HepG2 (cell line): Measurements from ENCODE around the gene SP9. TPM values are rescaled to one million over a fixed set of nuclear protein-coding genes. Genes with fewer than 3 reads are reported as not detected.

Experiments used
- CENPT ChIP-seq: sonication (generic); formaldehyde crosslinking; IDR thresholded peaks from 2 replicates; pipeline ENCODE4 v1.8.0; 2022; ENCODE audit warnings: low read depth, mild to moderate bottlenecking, moderate library complexity, missing genetic modification reagents
- ELF1 ChIP-seq: sonication (generic); formaldehyde crosslinking; IDR thresholded peaks from 2 replicates; pipeline ENCODE4 v1.4.0; 2020; ENCODE audit warnings: missing genetic modification reagents
- GMEB1 ChIP-seq: sonication (generic); formaldehyde crosslinking; IDR thresholded peaks from 2 replicates; pipeline ENCODE4 v1.5.1; 2020; ENCODE audit warnings: missing genetic modification reagents, mild to moderate bottlenecking, borderline replicate concordance
- HMG20B ChIP-seq: conservative IDR thresholded peaks from 2 replicates; pipeline ENCODE4 v1.6.1; 2016; ENCODE audit warnings: missing genetic modification reagents, missing compliant biosample characterization
- MATR3 ChIP-seq: sonication (generic); formaldehyde crosslinking; IDR thresholded peaks from 2 replicates; pipeline ENCODE4 v1.4.0; 2020; ENCODE audit warnings: missing genetic modification reagents
- MED13 ChIP-seq: sonication (generic); formaldehyde crosslinking; IDR thresholded peaks from 2 replicates; pipeline ENCODE4 v1.5.0; 2020; ENCODE audit warnings: missing genetic modification reagents
- MEIS1 ChIP-seq: sonication (generic); formaldehyde crosslinking; IDR thresholded peaks from 2 replicates; pipeline ENCODE4 v1.9.0; 2021; ENCODE audit warnings: mild to moderate bottlenecking, missing genetic modification reagents, moderate library complexity, borderline replicate concordance
- NCOA5 ChIP-seq: sonication (generic); formaldehyde crosslinking; IDR thresholded peaks from 2 replicates; pipeline ENCODE4 v1.4.0; 2020; ENCODE audit warnings: missing genetic modification reagents
- NFKB2 ChIP-seq: sonication (generic); formaldehyde crosslinking; IDR thresholded peaks from 2 replicates; pipeline ENCODE4 v1.4.0; 2020; ENCODE audit warnings: missing genetic modification reagents, borderline replicate concordance
- NR2C2 ChIP-seq: sonication (generic); formaldehyde crosslinking; IDR thresholded peaks from 2 replicates; pipeline ENCODE4 v1.4.0; 2020; ENCODE audit warnings: missing genetic modification reagents, mild to moderate bottlenecking, moderate library complexity, borderline replicate concordance
- PITX1 ChIP-seq: sonication (generic); formaldehyde crosslinking; IDR thresholded peaks from 2 replicates; pipeline ENCODE4 v1.5.1; 2020; ENCODE audit warnings: mild to moderate bottlenecking, missing genetic modification reagents
- RFX3 ChIP-seq: IDR thresholded peaks from 2 replicates; pipeline ENCODE4 v1.6.1; 2016; ENCODE audit warnings: missing biosample characterization, missing genetic modification reagents
- RFX5 ChIP-seq: IDR thresholded peaks from 2 replicates; pipeline ENCODE4 v1.6.1; 2011; ENCODE audit warnings: low read depth, low read length, improper control_type of control experiment
- RXRB ChIP-seq: IDR thresholded peaks from 2 replicates; pipeline ENCODE4 v1.6.1; 2016; ENCODE audit warnings: borderline replicate concordance, missing genetic modification reagents, missing compliant biosample characterization
- SCMH1 ChIP-seq: sonication (generic); formaldehyde crosslinking; IDR thresholded peaks from 2 replicates; pipeline ENCODE4 v1.9.0; 2021; ENCODE audit warnings: missing genetic modification reagents, mild to moderate bottlenecking, borderline replicate concordance
- ZBTB33 ChIP-seq: sonication (generic); formaldehyde crosslinking; IDR thresholded peaks from 2 replicates; pipeline ENCODE4 v1.4.0; 2020; ENCODE audit warnings: missing genetic modification reagents
- ZKSCAN8 ChIP-seq: IDR thresholded peaks from 2 replicates; pipeline ENCODE4 v1.6.1; 2016; ENCODE audit warnings: borderline replicate concordance, missing genetic modification reagents, missing compliant biosample characterization
- ZNF264 ChIP-seq: sonication (generic); formaldehyde crosslinking; IDR thresholded peaks from 2 replicates; pipeline ENCODE4 v1.4.0; 2020; ENCODE audit warnings: missing genetic modification reagents
- ZNF543 ChIP-seq: sonication (generic); formaldehyde crosslinking; IDR thresholded peaks from 2 replicates; pipeline ENCODE4 v1.4.0; 2020; ENCODE audit warnings: mild to moderate bottlenecking, missing genetic modification reagents
- ZNF576 ChIP-seq: sonication (generic); formaldehyde crosslinking; IDR thresholded peaks from 2 replicates; pipeline ENCODE4 v1.4.0; 2020; ENCODE audit warnings: mild to moderate bottlenecking, missing genetic modification reagents
- ZNF672 ChIP-seq: sonication (generic); formaldehyde crosslinking; IDR thresholded peaks from 2 replicates; pipeline ENCODE4 v1.8.1; 2022; ENCODE audit warnings: missing genetic modification reagents
- ZNF766 ChIP-seq: sonication (generic); formaldehyde crosslinking; IDR thresholded peaks from 2 replicates; pipeline ENCODE4 v1.5.0; 2020; ENCODE audit warnings: missing genetic modification reagents, borderline replicate concordance
- ZNF816 ChIP-seq: sonication (generic); formaldehyde crosslinking; IDR thresholded peaks from 2 replicates; pipeline ENCODE4 v1.8.0; 2022; ENCODE audit warnings: missing genetic modification reagents, mild to moderate bottlenecking, borderline replicate concordance
- ZSCAN30 ChIP-seq: sonication (generic); formaldehyde crosslinking; IDR thresholded peaks from 2 replicates; pipeline ENCODE4 v1.5.0; 2020; ENCODE audit warnings: mild to moderate bottlenecking, missing genetic modification reagents
- polyA plus RNA-seq, 8 experiments: library from polyadenylated mRNA; depleted of rRNA in 3 of 8; stranded (reverse) in 7 of 8; unstranded in 1 of 8; fragments of >200 nt; fragmentation: Illumina TruSeq in 4 of 8; extraction: Trizol in 4 of 8; gene quantifications; 2 replicates each; pipeline versions ENCODE4 v1.2.1 to v1.2.3, GENCODE V29; 2011 to 2016; ENCODE audit warnings: low read depth in 4 of 8, missing spikeins in 1 of 8, mixed read lengths in 1 of 8; ENCODE audit not compliant: insufficient read depth in 1 of 8
- total RNA-seq, 5 experiments: library from RNA; depleted of rRNA; stranded (reverse); fragments of >200 nt; fragmentation: Illumina TruSeq; extraction: Trizol; gene quantifications; 2 replicates each; pipeline ENCODE4 v1.2.3, GENCODE V29; 2016; ENCODE audit warnings: low read depth in 1 of 5
- TF ChIP-seq, protein P1 (sequence below): IDR thresholded peaks from 2 replicates; pipeline ENCODE4 v1.6.1; 2016; ENCODE audit warnings: missing compliant biosample characterization, missing genetic modification reagents, borderline replicate concordance

SP9 gene
- total and polyA plus RNA-seq, 2 of the 13 experiments (the other 11 are each of a cell fraction or from before 2014, with no cell fraction given) = not detected

DNA sequence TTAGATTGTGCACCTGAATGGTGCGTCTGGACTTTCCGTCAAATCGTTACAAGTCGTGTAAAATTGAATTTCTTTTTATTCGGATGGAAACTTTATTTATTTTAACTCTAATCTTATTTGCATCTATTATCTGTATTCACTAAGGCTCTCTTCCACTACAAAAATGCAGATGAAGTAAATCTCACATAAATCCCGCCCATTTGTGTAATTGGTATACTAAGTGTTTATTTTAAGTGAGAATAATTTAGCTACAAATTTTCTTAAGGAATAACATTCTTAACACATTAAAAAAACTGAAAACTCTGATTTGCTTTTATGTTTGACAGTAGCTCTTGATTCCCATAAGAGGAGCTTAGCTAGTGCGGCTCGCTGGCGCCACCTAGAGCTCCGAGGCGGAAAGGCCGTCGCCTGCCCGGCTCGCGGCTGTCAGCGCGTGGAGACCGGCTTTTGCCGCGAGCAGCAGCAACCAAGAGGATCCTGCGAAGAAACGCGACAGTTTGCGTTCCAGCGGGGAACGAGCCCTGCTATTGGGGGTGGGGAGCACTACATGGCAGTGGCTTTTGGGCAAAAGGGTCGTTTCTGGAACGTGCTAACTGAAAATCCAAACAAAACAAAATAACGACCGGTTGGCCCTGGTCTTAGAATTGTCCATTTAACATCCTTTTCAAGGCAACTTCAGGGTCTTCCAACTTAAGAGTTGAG, 6.7 kb downstream of the SP9 start (continued):
- TF ChIP-seq ZBTB33 (CRISPR knock-in tag) = peak; percentile 40; the same call in 1 of the 2 replicates
- no peak for TF ChIP-seq ZNF816
- no peak for TF ChIP-seq ZSCAN30 (CRISPR knock-in tag)
- no peak for TF ChIP-seq RFX3 (CRISPR knock-in tag)
- TF ChIP-seq, protein P1, sequence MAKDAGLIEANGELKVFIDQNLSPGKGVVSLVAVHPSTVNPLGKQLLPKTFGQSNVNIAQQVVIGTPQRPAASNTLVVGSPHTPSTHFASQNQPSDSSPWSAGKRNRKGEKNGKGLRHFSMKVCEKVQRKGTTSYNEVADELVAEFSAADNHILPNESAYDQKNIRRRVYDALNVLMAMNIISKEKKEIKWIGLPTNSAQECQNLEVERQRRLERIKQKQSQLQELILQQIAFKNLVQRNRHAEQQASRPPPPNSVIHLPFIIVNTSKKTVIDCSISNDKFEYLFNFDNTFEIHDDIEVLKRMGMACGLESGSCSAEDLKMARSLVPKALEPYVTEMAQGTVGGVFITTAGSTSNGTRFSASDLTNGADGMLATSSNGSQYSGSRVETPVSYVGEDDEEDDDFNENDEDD = peak; percentile 86
- TF ChIP-seq SCMH1 (CRISPR knock-in tag) = no peak
- peak; percentile 18; the same call in 1 of the 2 replicates for TF ChIP-seq ELF1 (CRISPR knock-in tag)
- TF ChIP-seq HMG20B (CRISPR knock-in tag) = no peak
- no peak for TF ChIP-seq ZNF576 (CRISPR knock-in tag)
- TF ChIP-seq MATR3 (CRISPR knock-in tag) = no peak
- no peak for TF ChIP-seq ZNF264 (CRISPR knock-in tag)
- no peak for TF ChIP-seq CENPT (CRISPR knock-in tag)
- peak; percentile 51; the same call in 1 of the 2 replicates for TF ChIP-seq RXRB (CRISPR knock-in tag)
- TF ChIP-seq PITX1 (CRISPR knock-in tag) = peak; percentile 33; the same call in 1 of the 2 replicates
- no peak; the same call in 1 of the 2 replicates for TF ChIP-seq NFKB2 (CRISPR knock-in tag)
- no peak for TF ChIP-seq RFX5
- peak; percentile 56; the same call in 1 of the 2 replicates for TF ChIP-seq ZKSCAN8 (CRISPR knock-in tag)
- TF ChIP-seq ZNF672 = no peak
- peak; percentile 67; the same call in 1 of the 2 replicates for TF ChIP-seq MEIS1
- TF ChIP-seq NCOA5 (CRISPR knock-in tag) = no peak
- no peak for TF ChIP-seq ZNF543 (CRISPR knock-in tag)
- no peak for TF ChIP-seq NR2C2 (CRISPR knock-in tag)
- TF ChIP-seq GMEB1 (CRISPR knock-in tag) = 0 out of 2 replicates have a peak, but pooled peaks have one; percentile 39
- TF ChIP-seq ZNF766 = no peak
- TF ChIP-seq MED13 = no peak
